ENCODE results near the gene SRA1. TPM values are rescaled to one million over a fixed set of nuclear protein-coding genes. Genes with fewer than 3 reads are reported as not detected.

The SRA1 gene
- total and polyA plus RNA-seq, 9 of the 15 experiments (the other 6 are each of a cell fraction or from before 2014, with no cell fraction given), result 24.1 to 47.4 (median 41.3) TPM

DNA sequence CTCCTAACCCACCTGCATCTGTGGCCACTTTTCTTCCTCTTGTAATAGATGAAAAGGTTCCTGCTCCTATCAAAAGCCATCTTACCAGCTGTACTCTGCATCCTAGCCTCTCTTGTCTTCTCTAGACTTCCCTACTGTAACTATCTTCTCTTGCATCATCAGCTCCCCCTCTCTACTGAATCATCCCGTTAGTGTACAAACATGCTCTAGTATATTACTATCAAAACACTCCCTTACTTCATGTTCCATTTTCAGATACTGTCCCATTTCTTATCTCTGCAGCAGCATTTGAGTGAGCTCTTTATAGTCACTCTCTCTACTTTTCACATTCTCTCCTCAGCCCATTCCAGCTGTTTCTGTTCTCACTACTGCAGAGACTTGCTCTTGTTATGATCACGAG, 2.8 kb downstream of the SRA1 start (continued):
- TF ChIP-seq, protein P1, sequence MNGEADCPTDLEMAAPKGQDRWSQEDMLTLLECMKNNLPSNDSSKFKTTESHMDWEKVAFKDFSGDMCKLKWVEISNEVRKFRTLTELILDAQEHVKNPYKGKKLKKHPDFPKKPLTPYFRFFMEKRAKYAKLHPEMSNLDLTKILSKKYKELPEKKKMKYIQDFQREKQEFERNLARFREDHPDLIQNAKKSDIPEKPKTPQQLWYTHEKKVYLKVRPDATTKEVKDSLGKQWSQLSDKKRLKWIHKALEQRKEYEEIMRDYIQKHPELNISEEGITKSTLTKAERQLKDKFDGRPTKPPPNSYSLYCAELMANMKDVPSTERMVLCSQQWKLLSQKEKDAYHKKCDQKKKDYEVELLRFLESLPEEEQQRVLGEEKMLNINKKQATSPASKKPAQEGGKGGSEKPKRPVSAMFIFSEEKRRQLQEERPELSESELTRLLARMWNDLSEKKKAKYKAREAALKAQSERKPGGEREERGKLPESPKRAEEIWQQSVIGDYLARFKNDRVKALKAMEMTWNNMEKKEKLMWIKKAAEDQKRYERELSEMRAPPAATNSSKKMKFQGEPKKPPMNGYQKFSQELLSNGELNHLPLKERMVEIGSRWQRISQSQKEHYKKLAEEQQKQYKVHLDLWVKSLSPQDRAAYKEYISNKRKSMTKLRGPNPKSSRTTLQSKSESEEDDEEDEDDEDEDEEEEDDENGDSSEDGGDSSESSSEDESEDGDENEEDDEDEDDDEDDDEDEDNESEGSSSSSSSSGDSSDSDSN (IDR thresholded peaks at IDR 0.05; ENCODE audit: borderline replicate concordance in 1 of 2, low read depth in 2 of 2, low read length in 2 of 2), result no peak
- TF ChIP-seq ZBTB40 (IDR thresholded peaks at IDR 0.05) (no peak), ZBTB40 (CRISPR knock-in tag; IDR thresholded peaks at IDR 0.05) (no peak), ETV6 (IDR thresholded peaks at IDR 0.05; ENCODE audit: borderline replicate concordance in 1 of 2, low read depth in 2 of 2, low read length in 1 of 2) (no peak), ETV6 (CRISPR knock-in tag; IDR thresholded peaks at IDR 0.05; ENCODE audit: borderline replicate concordance) (no peak), CBFA2T2 (conservative IDR thresholded peaks at IDR 0.05) (peak; percentile 20; the same call in 1 of the 2 replicates), CEBPB (tag; IDR thresholded peaks at IDR 0.05) (peak; percentile 93), CREB3L1 (IDR thresholded peaks at IDR 0.05; ENCODE audit: borderline replicate concordance, low read depth) (no peak), SP2 (IDR thresholded peaks at IDR 0.05; ENCODE audit: extremely low read depth, low read depth, low read length, poor library complexity, severe bottlenecking) (no peak), NFIC (IDR thresholded peaks at IDR 0.05) (no peak), ZNF778 (CRISPR knock-in tag; IDR thresholded peaks at IDR 0.05) (no peak)
- TF ChIP-seq, protein P2, sequence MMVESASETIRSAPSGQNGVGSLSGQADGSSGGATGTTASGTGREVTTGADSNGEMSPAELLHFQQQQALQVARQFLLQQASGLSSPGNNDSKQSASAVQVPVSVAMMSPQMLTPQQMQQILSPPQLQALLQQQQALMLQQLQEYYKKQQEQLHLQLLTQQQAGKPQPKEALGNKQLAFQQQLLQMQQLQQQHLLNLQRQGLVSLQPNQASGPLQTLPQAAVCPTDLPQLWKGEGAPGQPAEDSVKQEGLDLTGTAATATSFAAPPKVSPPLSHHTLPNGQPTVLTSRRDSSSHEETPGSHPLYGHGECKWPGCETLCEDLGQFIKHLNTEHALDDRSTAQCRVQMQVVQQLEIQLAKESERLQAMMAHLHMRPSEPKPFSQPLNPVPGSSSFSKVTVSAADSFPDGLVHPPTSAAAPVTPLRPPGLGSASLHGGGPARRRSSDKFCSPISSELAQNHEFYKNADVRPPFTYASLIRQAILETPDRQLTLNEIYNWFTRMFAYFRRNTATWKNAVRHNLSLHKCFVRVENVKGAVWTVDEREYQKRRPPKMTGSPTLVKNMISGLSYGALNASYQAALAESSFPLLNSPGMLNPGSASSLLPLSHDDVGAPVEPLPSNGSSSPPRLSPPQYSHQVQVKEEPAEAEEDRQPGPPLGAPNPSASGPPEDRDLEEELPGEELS (CRISPR knock-in tag; IDR thresholded peaks at IDR 0.05; ENCODE audit: borderline replicate concordance), result no peak
